Skin epidermis (tissue), 12 donors: ENCODE measurements around the gene SYDE1.

Source experiments
- H3K27ac ChIP-seq, 21 experiments: fragments of 200-600 bp; sonication (generic) in 11 of 21; one replicate each; pipeline ENCODE4 v1.5.0; 2020; ENCODE audit warnings: mild to moderate bottlenecking in 3 of 21, inconsistent platforms in 2 of 21, moderate library complexity in 2 of 21
- H3K4me3 ChIP-seq, 7 experiments: fragments of 200-600 bp; sonication (generic) in 2 of 7; one replicate each; pipeline ENCODE4 v1.5.0; 2020; ENCODE audit warnings: inconsistent platforms in 2 of 7, mild to moderate bottlenecking in 2 of 7, moderate library complexity in 1 of 7

Gene SYDE1

GRCh38 chr19:15123031-15123890 lies 16.1 kb downstream of the SYDE1 start:
- peak overlapping the region in 5 of 21 experiments; percentile 92 to 97 (median 95) for H3K27ac ChIP-seq
- no peak overlapping the region for H3K4me3 ChIP-seq

GRCh38 chr19:15123900-15124299 lies 16.7 kb downstream of the SYDE1 start:
- H3K4me3 ChIP-seq: peak overlapping the region in 2 of 7 experiments; percentile 64 to 66
- H3K27ac ChIP-seq: peak overlapping the region in 14 of 21 experiments; percentile 43 to 97 (median 92)

- H3K4me3 ChIP-seq: peak overlapping the region; percentile 64 to 87 (median 69)
- H3K27ac ChIP-seq: peak overlapping the region; percentile 18 to 97 (median 91)
Observed at GRCh38 chr19:15124572-15125231, 17.5 kb downstream of the SYDE1 start.

- Histone ChIP-seq H3K4me3 (peak overlapping the region; percentile 64 to 87 (median 69)), H3K27ac (peak overlapping the region; percentile 18 to 97 (median 91))
Observed at GRCh38 chr19:15125232-15126067, 18.2 kb downstream of the SYDE1 start.

GRCh38 chr19:15126131-15126910 lies 19.1 kb downstream of the SYDE1 start:
- peak overlapping the region in 6 of 7 experiments; percentile 64 to 87 (median 73) for H3K4me3 ChIP-seq
- peak overlapping the region in 20 of 21 experiments; percentile 25 to 97 (median 90) for H3K27ac ChIP-seq

GRCh38 chr19:15128162-15128770 lies 21.1 kb downstream of the SYDE1 start:
- peak overlapping the region in 2 of 21 experiments; percentile 8 to 11 for H3K27ac ChIP-seq
- no peak overlapping the region for H3K4me3 ChIP-seq

- H3K27ac ChIP-seq: peak overlapping the region in 17 of 21 experiments; percentile 12 to 73 (median 62)
Observed at GRCh38 chr19:15129856-15130585, 22.8 kb downstream of the SYDE1 start.

GRCh38 chr19:15136234-15136954 lies 29.2 kb downstream of the SYDE1 start:
- Histone ChIP-seq H3K4me3 (no peak overlapping the region), H3K27ac (peak overlapping the region in 11 of 21 experiments; percentile 6 to 72 (median 45))

More at GRCh38 chr19:15129856-15130585, 22.8 kb downstream of the SYDE1 start:
- no peak overlapping the region for H3K4me3 ChIP-seq

- H3K27ac ChIP-seq: peak overlapping the region in 3 of 21 experiments; percentile 2 to 45 (median 20)
- no peak overlapping the region for H3K4me3 ChIP-seq
Observed at GRCh38 chr19:15137777-15138176, 30.6 kb downstream of the SYDE1 start.

- Histone ChIP-seq H3K4me3 (no peak overlapping the region), H3K27ac (no peak overlapping the region)
Observed at GRCh38 chr19:15138427-15138826, 31.2 kb downstream of the SYDE1 start.

GRCh38 chr19:15141143-15141542 lies 33.9 kb downstream of the SYDE1 start:
- Histone ChIP-seq H3K4me3 (no peak overlapping the region), H3K27ac (no peak overlapping the region)

- Histone ChIP-seq H3K27ac (no peak overlapping the region), H3K4me3 (no peak overlapping the region)
Observed at GRCh38 chr19:15142313-15142712, 35.1 kb downstream of the SYDE1 start.

GRCh38 chr19:15144046-15144646 lies 36.9 kb downstream of the SYDE1 start:
- H3K4me3 ChIP-seq: no peak overlapping the region
- peak overlapping the region in 1 of 21 experiments; percentile 39 for H3K27ac ChIP-seq

GRCh38 chr19:15147090-15147489 lies 39.9 kb downstream of the SYDE1 start:
- no peak overlapping the region for H3K4me3 ChIP-seq
- H3K27ac ChIP-seq: no peak overlapping the region

- Histone ChIP-seq H3K4me3 (no peak overlapping the region), H3K27ac (no peak overlapping the region)
Observed at GRCh38 chr19:15149737-15150136, 42.5 kb downstream of the SYDE1 start.

- no peak overlapping the region for H3K4me3 ChIP-seq
- no peak overlapping the region for H3K27ac ChIP-seq
Observed at GRCh38 chr19:15154002-15154612, 46.9 kb downstream of the SYDE1 start.
